Endothelial cell of hepatic sinusoid (primary cell): Measurements from ENCODE around the gene ZSCAN18.
"Not testable (repeated sequence)": the region's sequence is repeated elsewhere in the genome, so short reads cannot be mapped to it uniquely, and the experiment has no call there.

Experiments
- in situ Hi-C: cut with HindIII; loops from 2 replicates; pipeline ENCODE4 v1.10.0; 2017; ENCODE audit warnings: low sequenced_read_pairs

The ZSCAN18 gene, protein sequence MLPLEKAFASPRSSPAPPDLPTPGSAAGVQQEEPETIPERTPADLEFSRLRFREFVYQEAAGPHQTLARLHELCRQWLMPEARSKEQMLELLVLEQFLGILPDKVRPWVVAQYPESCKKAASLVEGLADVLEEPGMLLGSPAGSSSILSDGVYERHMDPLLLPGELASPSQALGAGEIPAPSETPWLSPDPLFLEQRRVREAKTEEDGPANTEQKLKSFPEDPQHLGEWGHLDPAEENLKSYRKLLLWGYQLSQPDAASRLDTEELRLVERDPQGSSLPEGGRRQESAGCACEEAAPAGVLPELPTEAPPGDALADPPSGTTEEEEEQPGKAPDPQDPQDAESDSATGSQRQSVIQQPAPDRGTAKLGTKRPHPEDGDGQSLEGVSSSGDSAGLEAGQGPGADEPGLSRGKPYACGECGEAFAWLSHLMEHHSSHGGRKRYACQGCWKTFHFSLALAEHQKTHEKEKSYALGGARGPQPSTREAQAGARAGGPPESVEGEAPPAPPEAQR

DNA sequence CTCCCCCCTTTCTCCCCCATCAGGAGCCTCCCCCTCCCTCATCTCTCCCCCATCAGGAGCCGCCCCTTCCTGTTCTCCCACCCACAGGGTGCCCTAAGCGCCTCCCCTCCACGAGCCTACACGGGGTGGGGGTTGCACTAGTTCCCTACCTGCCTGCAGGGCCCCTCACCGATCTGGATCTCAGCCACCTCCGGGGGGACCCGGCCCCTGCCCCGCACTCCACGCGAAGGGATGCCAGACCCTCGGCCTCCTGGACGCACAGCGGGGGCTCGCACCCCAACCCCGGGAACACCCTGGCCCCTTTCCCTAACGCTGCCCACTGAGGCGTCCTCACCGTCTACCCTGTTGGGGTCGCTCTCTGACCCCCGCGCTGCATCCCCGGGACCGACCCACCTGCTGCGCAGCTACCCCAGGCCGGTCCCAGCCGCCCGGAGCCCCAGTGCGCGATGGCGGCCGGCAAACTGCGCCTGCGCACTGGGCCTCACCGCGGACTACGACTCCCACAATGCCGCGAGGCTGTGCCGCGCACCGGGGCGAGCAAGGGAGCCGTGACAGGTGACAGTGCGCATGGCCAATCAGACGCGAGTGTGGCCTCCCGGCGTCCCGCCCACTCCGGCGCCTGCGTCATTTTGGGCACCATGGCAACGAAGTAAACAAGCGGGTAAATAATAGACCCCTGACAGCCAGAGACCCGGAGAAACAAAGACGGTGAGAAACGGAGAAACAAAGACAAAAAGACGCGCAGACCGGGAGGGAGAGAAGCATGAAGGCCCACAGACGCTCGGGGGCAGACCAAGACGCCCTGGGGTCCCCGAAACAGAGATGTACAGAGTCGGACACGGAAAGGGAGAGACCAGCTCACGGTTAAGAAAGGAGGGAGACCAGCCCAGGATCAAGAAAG lies at the start of gene ZSCAN18:
Gene ZSCAN18, minus strand, starts transcription at position 451 of the 901 bp plus-strand sequence. CDS start 7,964 bp downstream, outside the sequence.
- in situ Hi-C loops: no loop called here

DNA sequence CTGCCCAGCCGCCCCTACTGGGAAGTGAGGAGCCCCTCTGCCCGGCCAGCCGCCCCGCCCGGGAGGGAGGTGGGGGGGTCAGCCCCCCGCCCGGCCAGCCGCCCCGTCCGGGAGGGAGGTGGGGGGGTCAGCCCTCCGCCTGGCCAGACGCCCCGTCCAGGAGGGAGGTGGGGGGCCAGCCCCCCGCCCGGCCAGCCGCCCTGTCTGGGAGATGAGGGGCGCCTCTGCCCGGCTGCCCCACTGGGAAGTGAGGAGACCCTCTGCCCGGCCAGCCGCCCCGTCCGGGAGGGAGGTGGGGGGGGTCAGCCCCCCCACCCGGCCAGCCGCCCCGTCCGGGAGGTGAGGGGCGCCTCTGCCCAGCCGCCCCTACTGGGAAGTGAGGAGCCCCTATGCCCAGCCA lies 49.4 kb upstream of the ZSCAN18 start:
- in situ Hi-C loops: not testable (repeated sequence)

DNA sequence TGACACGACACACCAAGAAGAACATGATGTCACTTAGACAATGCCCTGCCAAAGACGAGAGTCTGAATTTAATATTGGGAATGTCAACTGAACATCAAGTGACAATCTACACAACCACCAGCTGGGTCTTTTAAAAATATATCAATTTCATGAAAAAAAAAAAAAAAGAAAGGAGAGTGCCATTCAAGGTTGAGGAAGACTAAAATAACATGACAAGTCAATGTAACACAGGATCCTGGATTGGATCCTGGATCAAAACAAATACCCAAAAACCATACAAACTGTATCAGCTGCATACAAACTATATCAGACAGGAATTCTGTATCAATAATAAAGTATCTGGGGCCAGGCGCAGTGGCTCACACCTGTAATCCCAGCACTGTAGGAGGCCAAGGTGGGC lies 47.8 kb upstream of the ZSCAN18 start:
- in situ Hi-C loops: no loop called here

DNA sequence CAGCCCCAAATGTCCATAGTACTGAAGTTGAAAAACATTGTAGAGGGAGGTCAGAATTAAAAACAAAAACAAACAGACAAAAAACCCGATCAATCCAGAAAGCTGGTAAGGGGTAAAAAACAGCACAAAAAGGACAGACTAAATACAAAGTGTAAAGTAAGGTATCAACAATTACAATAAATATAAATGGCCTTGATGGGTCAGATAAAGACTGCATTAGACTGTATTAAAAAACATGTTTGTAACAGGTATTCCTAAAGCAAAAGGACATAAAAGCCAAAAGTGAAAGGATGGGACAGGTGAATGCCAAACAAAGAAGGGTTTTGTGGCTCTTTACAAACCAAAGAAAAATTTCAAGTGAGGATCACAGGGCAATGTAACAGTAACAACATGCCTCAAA lies 36.2 kb upstream of the ZSCAN18 start:
- in situ Hi-C loops: no loop called here

DNA sequence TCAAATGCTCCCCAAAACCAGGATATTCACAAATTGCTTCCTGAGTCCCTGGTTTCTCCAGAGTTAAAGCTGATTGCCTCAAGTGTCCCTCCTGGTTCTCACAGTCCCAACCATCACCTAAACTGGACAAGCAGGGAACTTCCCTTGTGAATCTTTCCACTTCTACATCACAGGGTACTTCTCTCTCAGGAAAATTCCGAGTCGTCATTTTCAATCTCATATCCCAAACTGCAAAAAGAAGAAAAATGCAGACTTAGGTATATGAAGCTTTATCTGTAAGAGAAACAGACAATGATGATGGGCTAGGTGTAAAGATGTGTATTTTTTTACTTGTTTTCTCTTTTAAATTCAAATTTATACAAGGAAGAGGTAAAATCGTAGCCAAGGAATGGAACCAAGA lies 31.3 kb upstream of the ZSCAN18 start:
- in situ Hi-C loops: no loop called here

DNA sequence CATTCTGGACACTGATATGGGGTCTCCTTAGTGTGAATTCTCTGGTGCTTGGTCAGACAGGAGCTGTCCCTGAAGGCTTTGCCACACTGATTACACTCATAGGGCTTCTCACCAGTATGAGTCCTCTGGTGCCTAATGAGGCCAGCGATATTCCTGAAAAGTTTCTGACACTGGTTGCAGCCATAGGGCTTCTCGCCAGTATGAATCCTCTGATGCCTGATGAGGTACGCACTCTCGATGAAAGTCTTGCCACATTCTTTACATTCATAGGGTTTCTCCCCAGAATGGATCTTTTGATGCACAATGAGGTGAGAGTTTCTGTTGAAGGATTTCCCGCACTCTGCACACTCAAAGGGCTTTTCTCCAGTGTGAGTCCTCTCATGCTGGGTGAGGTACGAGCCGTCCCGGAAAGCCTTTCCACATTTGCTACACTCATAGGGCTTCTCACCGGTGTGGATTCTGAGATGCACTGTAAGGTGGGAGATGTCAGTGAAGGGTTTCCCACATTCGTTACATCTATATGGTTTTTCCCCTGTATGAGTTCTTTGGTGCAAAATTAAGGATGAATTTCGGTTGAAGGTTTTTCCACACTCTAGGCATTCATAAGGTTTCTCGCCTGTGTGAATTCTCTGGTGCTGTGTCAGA lies 30.1 kb upstream of the ZSCAN18 start:
- in situ Hi-C loops: no loop called here

DNA sequence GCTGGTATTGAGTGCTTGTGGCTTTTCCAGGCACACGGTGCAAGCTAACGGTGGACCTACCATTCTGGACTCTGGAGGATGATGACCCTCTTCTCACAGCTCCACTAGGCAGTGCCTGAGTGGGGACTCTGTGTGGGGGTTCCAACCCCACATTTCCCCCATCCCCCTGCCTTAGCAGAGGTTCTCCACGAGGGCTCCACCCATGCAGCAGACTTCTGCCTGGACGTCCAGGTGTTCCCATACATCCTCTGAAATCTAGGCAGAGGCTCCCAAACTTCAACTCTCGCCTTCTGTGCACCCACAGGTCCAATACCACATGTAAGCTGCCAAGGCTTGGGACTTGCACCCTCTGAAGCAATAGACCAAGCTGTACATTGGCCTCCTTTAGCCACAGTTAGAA lies 25.3 kb upstream of the ZSCAN18 start:
- in situ Hi-C loops: no loop called here

DNA sequence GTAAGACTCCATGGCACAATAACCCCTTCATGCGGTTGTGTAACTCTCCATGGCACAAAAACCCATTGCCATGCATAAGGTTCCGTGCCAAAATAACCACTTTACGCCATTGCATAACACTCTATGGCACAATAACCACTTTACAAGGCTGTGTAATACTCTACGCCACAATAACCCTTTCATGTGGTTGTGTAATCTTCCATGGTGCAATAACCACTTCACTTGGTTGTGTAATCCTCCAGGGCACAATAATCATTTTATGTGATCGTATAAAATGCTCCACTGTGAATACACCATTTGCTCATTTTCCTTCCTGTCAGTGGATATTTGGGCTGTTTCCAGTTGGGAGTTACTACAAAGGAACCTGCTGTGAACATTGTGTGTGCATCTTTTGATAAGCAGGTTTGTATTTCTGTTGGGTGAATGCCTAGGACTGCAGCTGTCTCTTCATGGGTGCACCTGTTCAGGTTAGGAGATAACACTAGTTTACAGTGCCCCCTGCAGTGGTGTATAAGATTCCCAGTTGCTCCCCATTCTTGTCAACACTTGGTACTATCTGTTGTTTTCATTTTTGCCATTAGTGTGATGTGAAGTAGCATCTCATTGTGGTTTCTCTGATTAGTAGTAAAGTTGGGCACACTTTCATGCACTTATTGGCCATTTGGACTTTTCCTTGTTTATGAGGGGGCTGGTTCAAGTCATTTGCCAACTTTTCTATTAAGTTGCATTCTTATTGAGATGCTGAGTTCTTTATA lies 21.1 kb upstream of the ZSCAN18 start:
- in situ Hi-C loops: no loop called here

DNA sequence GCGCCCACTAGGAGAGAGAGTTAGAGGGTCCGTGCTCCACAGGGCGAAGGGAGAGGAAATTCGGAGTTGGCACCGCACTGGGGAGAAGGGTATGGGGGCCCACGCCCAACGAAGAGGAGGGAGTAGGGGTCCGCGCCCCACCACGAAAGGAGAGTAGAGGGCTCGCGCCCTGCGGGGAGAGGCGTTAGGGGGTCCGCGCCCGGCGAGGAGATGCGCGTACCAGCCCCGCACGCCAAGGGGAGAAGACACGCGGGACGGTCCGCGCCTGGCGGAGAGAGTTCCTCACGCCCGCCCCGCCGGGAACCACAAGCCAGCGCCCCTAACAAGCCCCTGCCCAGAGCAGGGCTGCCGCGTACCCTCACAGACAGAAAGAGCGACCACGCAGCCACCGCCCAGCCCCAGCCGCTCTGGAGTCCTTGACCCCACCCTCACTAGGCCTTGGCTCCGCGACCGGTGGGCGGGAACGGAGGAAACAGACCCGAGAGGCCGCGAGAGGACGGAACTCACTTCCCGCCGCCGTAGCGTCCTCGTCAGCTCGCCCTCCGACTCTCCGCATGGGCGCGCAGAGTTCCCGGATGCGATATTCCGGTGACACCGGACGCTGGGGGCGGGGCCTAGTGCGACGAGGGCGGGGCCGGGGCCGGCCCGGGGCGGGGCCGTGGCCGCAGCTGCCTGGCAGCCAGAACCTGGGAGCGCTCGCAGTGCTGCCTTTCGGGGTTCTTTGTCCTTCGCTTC lies 20.0 kb upstream of the ZSCAN18 start:
- in situ Hi-C loops: no loop called here

DNA sequence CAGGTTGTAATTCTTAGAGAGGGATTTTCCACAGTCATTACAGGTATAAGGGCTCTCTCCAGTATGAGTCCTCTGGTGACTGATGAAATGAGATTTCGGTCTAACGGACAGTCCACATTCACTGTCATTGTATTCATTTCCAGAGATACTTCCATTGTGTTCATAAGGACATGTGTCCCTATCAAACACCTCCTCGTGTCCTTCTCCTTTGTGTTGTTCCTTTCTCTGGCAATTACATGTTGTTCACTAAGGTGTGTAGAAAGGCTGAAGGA lies 10.5 kb upstream of the ZSCAN18 start:
- in situ Hi-C loops: no loop called here

DNA sequence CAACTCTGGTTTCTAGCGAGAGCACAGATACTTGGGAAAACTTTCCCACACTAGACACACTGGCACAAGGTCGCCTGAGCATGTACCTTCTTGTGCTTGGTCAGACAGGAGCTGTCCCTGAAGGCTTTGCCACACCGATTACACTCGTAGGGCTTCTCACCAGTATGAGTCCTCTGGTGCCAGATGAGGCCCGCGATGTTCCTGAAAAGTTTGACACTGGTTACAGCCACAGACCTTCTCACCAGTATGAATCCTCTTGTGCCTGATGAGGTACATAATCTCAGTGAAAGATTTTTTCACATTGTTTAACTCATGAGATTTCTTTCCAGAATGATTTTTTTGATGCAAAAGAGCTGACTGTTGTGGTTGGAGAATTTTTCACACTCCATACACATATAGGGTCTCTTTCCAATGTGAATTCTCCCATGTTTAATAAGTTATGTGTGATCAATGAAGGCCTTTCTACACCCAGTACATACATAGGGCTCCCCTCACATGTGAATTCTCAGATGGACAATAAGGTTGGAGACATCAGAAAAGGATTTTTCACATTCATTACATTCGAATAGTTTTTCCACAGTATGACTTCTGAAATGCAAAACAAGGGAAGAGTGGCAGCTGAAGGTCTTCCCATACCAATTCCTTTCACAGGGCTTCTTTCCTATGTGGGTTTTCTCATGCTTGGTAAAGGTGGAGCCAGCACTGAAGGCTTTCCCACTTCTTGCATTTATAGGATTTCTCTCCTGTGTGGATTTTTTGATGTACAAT lies 9.9 kb upstream of the ZSCAN18 start:
- in situ Hi-C loops: no loop called here

DNA sequence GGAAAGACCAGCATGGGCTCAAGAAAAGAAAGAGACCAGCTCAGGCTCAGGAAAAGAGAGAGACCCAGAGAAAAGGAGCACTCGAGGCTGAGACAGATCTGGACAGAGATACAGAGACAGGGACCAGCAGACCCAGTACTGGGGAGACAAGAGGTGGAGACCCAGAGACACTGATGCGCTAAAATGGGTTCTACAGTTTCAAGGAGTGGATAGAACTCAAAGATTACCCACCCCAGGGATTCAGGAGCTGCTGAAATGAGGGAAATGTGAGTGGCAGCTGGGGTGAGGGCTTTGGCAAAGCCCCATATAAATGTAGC lies 609 bp upstream of the ZSCAN18 start:
- in situ Hi-C loops: no loop called here

DNA sequence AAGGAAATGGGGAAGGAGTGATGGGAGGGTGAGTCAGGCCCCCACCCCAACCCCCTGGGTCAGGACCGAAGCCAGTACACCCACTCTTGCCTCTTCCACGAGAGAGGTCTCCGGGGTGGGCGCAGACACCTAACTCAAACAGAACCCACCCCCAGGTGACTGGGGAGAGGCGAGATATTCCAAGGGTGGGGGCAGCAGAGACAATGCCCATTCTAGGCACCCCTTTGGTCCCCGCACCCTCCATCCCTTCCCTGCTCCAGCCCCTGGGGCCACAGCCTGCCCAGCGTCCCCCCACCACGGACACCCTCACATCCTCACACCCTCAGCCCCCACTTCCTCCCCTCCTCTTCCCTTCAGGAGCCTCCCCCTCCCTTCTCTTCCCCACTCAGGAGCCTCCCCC lies 682 bp downstream of the ZSCAN18 start:
- in situ Hi-C loops: no loop called here

DNA sequence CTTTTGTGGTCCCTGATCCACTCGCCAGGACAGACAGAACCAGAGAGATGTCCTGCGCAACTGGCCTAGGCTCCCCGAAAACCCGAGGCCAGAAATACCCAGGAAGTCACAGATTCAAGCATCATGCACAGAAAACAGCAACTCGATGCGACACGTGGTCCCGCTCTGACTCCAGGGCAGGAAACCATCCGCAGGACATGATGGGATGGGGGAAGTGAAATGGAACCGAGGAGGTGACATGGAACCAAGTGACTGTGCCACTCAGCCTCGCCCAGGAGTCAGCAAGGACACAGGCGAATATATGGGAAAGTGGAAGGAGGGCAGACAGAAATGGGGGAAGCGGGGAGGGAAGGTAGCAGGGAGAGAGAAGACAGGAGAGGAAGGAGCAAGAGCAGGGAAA lies 1.1 kb downstream of the ZSCAN18 start:
- in situ Hi-C loops: no loop called here

DNA sequence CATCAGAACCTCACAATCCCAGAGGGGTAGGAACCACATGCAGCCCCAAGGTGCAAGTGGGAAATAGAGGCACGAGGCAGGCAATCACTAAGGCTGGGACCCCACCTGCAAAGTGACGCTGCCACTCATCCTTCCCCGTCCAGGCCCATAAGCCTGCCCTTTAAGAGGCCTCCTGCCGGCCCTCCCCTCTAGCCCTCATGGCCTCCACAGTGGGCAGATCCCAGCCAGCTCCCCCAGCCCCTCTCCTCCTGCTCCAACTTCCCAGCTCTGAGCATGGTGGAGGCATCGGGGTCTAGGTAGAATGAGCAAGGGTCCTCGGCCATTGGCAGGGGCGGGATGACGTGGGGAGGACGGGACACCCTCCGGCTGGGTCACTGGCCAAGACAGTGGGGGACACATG lies 2.7 kb downstream of the ZSCAN18 start:
- in situ Hi-C loops: no loop called here

DNA sequence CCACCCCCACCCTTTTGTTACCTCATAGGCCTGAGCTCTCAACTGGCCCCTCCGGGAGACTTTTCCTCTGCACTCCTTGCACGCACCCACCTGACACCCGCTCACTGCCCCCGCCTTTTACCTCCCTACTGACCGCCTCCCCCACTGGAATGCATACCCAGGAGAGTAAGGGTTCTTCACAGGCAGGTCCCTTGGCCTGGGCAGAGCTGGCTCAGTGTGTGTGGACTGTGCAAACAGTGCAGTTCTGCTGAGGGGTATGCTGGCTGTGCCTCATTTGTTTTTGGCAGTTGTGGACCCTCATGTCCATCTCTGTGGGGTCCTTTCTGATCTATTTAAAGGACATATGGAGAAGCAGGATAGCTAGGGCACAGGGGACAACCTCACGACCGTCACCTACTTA lies 5.0 kb downstream of the ZSCAN18 start:
- in situ Hi-C loops: no loop called here

DNA sequence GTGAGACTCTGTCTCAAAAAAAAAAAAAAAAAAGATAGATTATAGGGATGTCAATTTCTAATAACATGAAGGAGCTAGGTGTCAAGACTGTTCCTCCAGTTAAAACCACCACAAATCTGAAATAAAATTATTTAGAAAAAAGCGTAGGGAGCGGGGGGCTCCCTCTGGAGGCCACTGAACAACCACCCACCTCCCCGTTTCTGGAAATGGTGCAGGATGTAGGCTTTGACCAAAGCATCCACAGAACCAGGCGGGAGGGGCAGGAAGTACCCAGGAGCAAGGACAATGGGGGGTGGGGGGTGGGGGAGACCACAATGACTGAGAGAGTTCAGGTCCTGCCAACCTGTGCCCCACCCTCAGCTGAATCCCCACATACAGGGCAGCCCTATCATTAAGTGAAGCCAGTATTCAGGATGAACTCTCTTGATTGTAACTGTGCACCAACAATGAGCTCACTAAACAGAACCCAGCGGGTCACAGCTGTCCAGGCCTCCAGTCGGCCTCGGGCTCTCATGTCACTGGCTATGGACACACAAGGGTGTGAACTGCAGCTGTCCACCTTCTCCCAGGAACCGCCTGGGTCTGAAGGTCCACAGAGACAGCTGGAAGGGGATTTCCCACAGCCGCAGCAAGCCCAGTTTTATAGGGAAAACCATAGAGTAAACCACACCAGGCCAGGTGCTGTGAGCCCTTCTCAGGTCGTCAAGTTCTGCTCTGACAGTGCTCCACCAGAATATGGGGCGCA lies 6.6 kb downstream of the ZSCAN18 start:
- in situ Hi-C loops: no loop called here

DNA sequence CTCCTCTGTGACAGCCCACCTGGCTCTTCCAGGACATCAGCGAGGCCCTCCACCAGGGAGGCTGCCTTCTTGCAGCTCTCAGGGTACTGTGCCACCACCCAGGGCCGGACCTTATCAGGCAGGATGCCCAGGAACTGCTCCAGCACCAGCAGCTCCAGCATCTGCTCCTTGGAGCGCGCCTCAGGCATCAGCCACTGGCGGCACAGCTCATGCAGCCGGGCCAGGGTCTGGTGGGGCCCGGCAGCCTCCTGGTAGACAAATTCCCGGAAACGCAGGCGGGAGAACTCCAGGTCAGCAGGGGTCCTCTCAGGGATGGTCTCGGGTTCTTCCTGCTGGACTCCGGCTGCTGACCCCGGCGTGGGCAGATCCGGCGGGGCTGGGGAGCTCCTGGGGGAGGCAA lies 8.2 kb downstream of the ZSCAN18 start:
- in situ Hi-C loops: no loop called here

DNA sequence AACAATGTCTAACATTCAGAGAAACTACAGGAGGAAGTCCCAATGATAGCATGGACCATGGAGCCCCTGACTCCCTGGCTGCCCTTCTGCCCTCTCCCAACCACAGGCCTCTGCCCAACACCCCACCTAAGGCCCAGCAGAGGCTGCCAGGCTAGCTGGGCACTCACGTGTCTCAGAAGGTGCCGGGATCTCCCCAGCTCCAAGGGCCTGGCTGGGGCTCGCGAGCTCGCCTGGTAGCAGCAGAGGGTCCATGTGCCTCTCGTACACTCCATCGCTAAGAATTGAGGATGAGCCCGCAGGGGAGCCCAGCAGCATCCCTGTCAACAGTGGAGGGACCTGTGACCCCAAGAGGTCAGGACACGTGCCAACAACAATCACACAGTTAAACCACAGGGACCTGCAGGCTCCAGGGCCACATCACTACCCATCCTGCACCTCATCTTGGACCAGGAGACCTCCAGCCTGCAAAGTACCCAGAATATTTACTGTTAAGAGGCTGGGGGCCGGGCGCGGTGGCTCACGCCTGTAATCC lies 9.4 kb downstream of the ZSCAN18 start:
- in situ Hi-C loops: no loop called here
